ENCODE measurements around the gene ATP6V0A1.

The ATP6V0A1 gene

DNA sequence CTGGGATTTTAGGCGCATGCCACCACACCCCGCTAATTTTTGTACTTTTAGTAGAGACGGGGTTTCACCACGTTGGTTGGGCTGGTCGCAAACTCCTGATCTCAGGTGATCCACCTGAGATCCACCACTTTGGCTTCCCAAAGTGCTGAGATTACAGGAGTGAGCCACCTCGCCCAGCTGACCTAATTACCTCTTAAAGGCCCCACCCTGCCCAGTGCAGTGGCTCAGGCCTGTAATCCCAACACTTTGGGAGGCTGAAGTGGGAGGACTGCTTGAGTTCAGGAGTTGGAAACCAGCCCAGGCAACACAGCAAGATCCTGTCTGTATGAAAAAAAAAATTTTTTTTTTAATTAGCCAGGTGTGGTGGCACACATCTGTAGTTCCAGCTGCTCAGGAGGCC, 100.4 kb downstream of the ATP6V0A1 start:
- H3K4me3 ChIP-seq (ENCODE audit: low read length): no peak overlapping the region
- no peak for TF ChIP-seq ZNF274 (IDR thresholded peaks at IDR 0.05; ENCODE audit: low read depth, low read length)

DNA sequence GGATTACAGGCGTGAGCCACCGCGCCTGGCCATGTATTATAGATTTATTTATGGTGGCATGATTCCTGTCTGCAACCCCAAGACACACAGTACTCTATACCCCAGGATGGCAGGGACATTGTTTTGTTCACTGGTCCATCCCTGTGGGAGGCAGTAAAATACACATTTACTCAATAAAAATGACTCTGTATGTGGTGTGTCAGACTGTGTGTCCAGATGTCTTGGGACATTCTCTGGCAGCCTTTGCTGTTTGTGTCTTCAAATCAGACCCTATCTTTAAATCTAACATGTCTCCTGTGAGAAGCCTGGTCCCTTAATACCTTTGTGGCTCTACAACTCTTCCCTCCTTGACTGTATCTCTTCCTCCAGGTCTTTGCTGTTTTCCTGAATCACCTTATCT, 101.6 kb downstream of the ATP6V0A1 start:
- no peak overlapping the region for H3K4me3 ChIP-seq (ENCODE audit: low read length)
- TF ChIP-seq ZNF274 (IDR thresholded peaks at IDR 0.05; ENCODE audit: low read depth, low read length): no peak

DNA sequence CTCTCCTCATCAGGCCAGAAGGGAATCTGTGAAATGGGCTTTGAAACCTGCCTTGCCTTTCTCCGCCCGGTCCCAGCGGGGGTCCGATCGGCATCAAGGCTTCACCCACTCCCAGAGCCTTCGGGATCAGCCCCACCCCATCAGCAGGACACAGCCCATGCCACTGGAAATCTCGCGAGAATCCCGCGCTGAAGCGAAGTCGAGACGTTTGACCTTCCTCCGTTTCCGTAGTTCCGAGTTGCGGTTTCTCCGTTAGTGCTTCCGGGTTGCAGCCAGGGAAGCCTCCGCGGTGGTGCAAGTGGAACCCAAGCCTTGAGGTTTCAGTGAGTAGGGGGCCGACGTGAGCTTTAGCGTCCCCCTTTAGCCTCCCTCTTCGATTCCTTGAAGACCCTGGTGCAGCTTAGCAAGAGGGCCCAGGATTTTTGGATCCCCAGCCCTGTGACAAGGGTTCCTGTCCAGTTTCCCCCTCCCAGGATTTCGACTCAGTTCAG, 103.3 kb downstream of the ATP6V0A1 start, which contains the start of gene COASY:
COASY (plus strand) TSS at position 252 of the 491 bp plus-strand sequence. CDS start 475 bp downstream, outside the sequence.
- TF ChIP-seq ZNF274 (IDR thresholded peaks at IDR 0.05; ENCODE audit: low read depth, low read length): no peak
- H3K4me3 ChIP-seq (ENCODE audit: low read length): peak within 1 kb of the TSS; percentile 84

DNA sequence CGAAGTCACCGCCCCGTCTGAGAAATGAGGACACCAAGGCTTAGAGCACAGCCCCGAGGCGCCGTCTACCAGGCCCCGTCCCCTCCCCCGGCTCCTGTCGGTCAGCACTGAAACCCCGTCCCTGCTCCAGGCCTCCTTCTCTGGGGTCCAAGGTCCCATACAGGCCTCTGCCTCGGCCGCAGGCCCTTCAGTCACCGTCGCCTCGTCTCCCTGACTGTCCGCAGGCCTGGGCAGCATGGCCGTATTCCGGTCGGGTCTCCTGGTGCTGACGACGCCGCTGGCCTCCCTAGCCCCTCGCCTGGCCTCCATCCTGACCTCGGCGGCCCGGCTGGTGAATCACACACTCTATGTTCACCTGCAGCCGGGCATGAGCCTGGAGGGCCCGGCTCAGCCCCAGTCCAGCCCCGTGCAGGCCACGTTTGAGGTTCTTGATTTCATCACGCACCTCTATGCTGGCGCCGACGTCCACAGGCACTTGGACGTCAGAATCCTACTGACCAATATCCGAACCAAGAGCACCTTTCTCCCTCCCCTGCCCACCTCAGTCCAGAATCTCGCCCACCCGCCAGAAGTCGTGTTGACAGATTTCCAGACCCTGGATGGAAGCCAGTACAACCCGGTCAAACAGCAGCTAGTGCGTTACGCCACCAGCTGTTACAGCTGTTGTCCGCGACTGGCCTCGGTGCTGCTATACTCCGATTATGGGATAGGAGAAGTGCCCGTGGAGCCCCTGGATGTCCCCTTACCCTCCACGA, 103.9 kb downstream of the ATP6V0A1 start:
- peak overlapping the region; percentile 84 for H3K4me3 ChIP-seq (ENCODE audit: low read length)
- no peak for TF ChIP-seq ZNF274 (IDR thresholded peaks at IDR 0.05; ENCODE audit: low read depth, low read length)

DNA sequence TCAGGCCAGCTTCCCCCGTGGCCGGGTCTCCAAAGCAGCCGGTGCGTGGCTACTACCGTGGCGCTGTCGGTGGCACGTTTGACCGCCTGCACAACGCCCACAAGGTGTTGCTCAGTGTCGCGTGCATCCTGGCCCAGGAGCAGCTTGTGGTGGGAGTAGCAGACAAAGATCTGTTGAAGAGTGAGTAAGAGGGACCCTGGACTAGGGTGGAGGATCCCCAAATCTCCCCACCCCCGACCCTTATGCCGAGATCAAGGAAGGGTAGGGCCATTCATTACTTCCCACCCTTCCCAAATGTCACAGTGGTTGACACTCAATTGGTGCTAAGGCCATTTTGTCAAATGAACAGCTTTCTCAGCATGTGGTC, 104.4 kb downstream of the ATP6V0A1 start:
- H3K4me3 ChIP-seq (ENCODE audit: low read length): peak overlapping the region; percentile 84
- TF ChIP-seq ZNF274 (IDR thresholded peaks at IDR 0.05; ENCODE audit: low read depth, low read length): no peak

DNA sequence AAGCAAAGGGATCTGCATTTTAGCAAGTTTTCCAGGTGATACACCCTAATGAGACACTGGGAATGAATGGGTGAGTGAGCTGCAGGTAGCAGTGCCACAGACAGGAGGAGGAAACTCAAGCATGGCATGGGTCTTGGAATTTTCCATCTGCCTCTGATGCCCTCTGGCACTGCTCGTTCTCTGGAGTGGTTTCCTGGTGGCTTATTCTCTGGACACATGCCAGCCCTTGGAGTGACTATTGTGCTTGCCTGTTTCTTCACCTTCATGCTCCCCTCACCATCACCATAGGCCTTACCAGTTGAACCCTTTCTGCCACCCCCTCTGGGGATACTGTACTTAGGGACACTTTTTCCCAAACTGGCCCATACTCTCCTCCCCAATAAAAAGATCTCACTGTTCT, 104.9 kb downstream of the ATP6V0A1 start:
- H3K4me3 ChIP-seq (ENCODE audit: low read length): peak overlapping the region; percentile 84; the same call in 1 of the 2 replicates

DNA sequence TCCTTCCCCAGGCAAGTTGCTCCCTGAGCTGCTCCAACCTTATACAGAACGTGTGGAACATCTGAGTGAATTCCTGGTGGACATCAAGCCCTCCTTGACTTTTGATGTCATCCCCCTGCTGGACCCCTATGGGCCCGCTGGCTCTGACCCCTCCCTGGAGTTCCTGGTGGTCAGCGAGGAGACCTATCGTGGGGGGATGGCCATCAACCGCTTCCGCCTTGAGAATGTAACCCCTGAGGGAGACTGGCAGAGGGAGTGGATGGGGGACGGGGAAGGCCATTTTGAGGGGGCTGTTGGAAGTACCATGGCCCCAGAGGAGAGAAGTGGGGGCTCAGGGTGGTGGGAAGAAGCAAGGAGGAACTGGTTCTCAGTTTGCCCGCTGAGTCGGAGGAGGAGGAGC, 105.3 kb downstream of the ATP6V0A1 start:
- TF ChIP-seq ZNF274 (IDR thresholded peaks at IDR 0.05; ENCODE audit: low read depth, low read length): no peak
- H3K4me3 ChIP-seq (ENCODE audit: low read length): no peak overlapping the region; the same call in 1 of the 2 replicates

More for the DNA sequence above, 104.9 kb downstream of the ATP6V0A1 start:
- TF ChIP-seq ZNF274 (IDR thresholded peaks at IDR 0.05; ENCODE audit: low read depth, low read length): no peak

DNA sequence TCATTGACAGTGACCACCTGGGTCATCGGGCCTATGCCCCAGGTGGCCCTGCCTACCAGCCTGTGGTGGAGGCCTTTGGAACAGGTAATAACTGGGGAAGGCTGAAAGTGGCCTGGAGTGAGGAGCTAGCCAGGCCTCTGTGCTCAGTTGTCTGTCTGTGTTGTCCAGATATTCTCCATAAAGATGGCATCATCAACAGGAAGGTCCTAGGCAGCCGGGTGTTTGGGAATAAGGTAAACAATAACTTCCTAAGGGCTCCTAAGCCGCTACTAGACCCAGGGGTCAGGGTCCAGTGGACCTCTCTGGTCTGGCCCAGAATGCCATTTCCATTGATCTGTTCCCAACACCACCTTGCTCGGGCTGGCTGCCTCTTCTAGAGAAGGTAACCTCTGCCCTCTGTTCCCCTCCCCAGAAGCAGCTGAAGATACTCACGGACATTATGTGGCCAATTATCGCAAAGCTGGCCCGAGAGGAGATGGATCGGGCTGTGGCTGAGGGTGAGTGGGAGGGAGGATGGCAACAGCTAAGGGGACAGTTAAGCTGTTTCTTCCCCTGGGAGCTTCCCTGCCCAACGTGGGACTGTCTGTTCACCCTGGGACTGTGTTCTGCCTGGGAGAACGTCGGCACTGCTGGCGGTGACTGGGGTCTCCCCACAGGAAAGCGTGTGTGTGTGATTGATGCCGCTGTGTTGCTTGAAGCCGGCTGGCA, 106.3 kb downstream of the ATP6V0A1 start:
- H3K4me3 ChIP-seq (ENCODE audit: low read length): no peak overlapping the region
- TF ChIP-seq ZNF274 (IDR thresholded peaks at IDR 0.05; ENCODE audit: low read depth, low read length): no peak

DNA sequence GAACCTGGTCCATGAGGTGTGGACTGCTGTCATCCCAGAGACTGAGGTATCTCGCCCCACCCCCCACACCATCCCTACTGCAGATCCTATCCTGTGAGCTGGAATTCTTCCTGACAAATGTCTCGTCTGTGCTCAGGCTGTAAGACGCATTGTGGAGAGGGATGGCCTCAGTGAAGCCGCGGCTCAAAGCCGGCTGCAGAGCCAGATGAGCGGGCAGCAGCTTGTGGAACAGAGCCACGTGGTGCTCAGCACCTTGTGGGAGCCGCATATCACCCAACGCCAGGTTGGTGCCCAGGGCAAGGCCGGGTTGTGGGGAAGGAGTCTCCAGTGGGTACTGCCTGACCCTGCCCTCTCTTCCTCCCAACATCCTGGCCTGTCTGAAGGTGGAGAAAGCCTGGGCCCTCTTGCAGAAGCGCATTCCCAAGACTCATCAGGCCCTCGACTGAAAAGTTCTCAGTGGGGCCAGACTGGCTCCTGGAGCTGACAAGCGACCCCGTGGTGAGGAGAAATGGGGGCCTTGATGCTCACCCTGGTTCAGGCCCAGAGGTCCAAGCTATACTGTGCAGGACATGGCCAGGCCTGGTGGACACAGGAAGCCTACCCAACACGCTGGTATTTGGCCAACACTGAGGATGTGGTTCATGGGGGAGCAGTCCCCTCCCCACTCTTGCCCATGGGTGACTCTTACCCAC, 107.0 kb downstream of the ATP6V0A1 start:
- no peak overlapping the region for H3K4me3 ChIP-seq (ENCODE audit: low read length)
- TF ChIP-seq ZNF274 (IDR thresholded peaks at IDR 0.05; ENCODE audit: low read depth, low read length): no peak

DNA sequence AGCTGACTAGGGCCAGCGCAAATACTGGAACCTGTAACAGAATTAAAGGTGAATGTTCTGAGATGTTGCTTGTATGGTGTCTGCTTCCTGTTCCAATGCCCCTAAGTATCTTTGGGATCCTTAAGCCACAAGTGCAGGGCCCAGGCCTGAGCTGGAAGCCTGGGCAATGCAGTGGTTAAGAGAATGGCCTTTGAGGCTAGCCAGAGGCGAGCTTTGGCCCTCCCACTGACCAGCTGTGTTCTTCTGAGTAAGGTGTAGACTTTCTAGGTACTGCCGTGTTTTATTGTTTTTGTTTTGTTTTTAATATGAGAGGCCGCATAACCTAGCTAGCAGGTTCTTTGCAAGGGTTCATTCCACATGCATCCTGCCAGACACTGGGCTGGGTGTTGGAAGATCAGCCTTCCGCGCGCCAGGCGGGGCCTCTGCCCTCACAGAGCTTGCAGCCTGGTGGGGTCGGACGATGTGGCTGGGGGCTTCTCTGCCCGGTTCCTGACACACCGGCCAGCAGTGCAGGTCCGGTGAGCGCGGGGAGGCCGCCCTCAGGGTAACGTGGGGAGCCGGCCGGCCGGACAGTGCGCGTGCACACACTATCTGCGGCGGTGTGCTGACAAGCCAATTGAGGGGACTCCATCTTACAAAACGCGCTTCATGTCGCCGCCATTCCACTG, 107.7 kb downstream of the ATP6V0A1 start:
- peak overlapping the region; percentile 16; the same call in 1 of the 2 replicates for H3K4me3 ChIP-seq (ENCODE audit: low read length)

DNA sequence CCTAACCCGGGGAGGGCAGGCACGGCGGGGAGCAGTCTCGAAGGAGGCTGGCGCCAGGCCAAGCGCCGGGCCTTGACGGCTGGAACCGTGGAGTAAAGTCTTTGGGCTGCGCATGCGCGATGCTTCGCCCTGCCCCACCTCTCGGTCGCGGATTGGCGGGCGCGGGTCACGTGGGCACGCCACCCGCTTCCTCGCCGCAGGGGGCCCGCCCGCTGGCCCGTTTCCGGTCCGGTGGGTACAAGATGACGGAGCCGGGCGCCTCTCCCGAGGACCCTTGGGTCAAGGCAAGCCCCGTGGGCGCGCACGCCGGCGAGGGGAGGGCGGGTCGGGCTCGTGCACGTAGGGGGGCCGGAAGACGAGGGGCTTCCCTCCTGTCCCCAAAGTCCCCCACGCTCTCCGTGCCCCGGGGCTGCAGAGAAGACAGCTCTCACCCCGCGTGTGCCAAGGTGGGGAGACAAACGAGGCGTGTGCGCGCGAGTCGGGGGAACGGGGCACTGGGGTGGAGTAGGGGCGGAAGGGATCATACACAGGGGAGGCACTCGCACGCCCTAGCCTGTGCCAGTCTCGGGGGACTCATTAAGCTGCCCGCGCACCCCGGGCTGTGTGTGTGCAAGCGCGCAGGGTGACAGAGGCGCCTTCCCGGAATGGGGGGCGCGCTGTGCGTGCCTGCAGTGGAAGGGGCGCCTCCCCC, 108.3 kb downstream of the ATP6V0A1 start, which contains the start of gene MLX:
MLX (plus strand) TSS at position 218 of the 691 bp plus-strand sequence; CDS start at position 243, 25 bp downstream.
- no peak for TF ChIP-seq ZNF274 (IDR thresholded peaks at IDR 0.05; ENCODE audit: low read depth, low read length)
- peak within 1 kb of the TSS; percentile 83 for H3K4me3 ChIP-seq (ENCODE audit: low read length)

More for the DNA sequence above, 107.7 kb downstream of the ATP6V0A1 start:
- no peak for TF ChIP-seq ZNF274 (IDR thresholded peaks at IDR 0.05; ENCODE audit: low read depth, low read length)

DNA sequence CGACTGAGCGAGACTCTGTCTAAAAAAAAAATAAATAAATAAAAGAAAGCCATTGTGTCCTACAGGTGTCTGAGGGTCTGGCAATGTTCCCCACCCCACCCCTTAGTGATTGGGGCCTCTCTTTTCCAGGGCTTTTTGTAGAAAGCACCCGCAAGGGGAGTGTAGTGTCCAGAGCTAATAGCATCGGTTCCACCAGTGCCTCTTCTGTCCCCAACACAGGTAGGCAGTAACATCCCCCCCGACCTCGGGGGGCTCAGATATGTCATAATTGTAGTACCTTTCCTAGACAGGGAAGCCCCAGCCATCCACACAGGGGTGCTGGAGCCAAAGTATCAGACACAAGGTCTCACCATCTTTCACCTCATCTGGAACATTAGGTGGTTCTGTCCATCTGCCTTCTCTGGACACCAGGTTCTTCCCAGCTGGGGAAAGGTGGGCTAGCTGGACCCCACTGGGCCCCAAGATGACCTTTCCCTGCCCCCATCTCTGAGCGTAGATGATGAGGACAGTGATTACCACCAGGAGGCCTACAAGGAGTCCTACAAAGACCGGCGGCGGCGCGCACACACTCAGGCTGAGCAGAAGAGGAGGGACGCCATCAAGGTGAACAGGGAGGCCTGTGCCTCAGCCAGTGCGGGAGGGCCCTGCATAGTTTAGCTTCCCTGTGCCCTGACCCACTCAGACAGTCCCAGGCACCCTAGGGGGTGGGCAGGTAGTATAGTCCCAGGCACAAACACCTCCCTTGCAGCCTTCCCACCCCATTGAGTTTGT, 109.8 kb downstream of the ATP6V0A1 start:
- TF ChIP-seq ZNF274 (IDR thresholded peaks at IDR 0.05; ENCODE audit: low read depth, low read length): no peak
- H3K4me3 ChIP-seq (ENCODE audit: low read length): no peak overlapping the region
